AG09309 (cell line): ENCODE measurements around the gene ZAP70.

ENCODE experiments used
- DNase-seq: peaks from one replicate; pipeline ENCODE4 v3.0.0-alpha.2; 2010; ENCODE audit warnings: low read depth
- H3K4me3 ChIP-seq: 2 replicates; pipeline ENCODE4 v1.5.1; 2011; ENCODE audit warnings: mild to moderate bottlenecking, low read depth, low read length, moderate library complexity; ENCODE audit not compliant: control insufficient read depth
- CTCF ChIP-seq: IDR thresholded peaks from 2 replicates; pipeline ENCODE4 v1.5.1; 2011; ENCODE audit warnings: mild to moderate bottlenecking, low read depth, low read length, inconsistent platforms; ENCODE audit not compliant: insufficient read depth, control insufficient read depth; ENCODE audit errors: missing control alignments

Gene ZAP70

GRCh38 chr2:97738179-97739019, 25.0 kb downstream of the ZAP70 start:
- no peak for TF ChIP-seq CTCF
- no peak for DNase-seq
- H3K4me3 ChIP-seq, result no peak overlapping the region

GRCh38 chr2:97739020-97739892, 25.9 kb downstream of the ZAP70 start:
- DNase-seq, result no peak
- no peak for TF ChIP-seq CTCF
- H3K4me3 ChIP-seq, result no peak overlapping the region

- TF ChIP-seq CTCF, result no peak
- H3K4me3 ChIP-seq, result no peak overlapping the region
- DNase-seq, result no peak
These were observed 26.5 kb downstream of the ZAP70 start for GRCh38 chr2:97739893-97740245.

GRCh38 chr2:97740590-97741182, 27.3 kb downstream of the ZAP70 start:
- no peak for DNase-seq

GRCh38 chr2:97741251-97741650, 27.9 kb downstream of the ZAP70 start:
- no peak for TF ChIP-seq CTCF
- no peak for DNase-seq
- H3K4me3 ChIP-seq, result no peak overlapping the region

More at GRCh38 chr2:97740590-97741182, 27.3 kb downstream of the ZAP70 start:
- H3K4me3 ChIP-seq, result no peak overlapping the region
- peak; percentile 64 for TF ChIP-seq CTCF

GRCh38 chr2:97741686-97742085, 28.3 kb downstream of the ZAP70 start:
- H3K4me3 ChIP-seq, result no peak overlapping the region
- TF ChIP-seq CTCF, result no peak
- DNase-seq, result no peak
